Stimulated activated CD4-positive, alpha-beta T cell treated with anti-CD3 and anti-CD28 coated beads, Interleukin-2, amount 100 ng/mL, for 24 hours (primary cell): ENCODE data around the gene COX8A.
"Not testable (repeated sequence)": the region's sequence is repeated elsewhere in the genome, so short reads cannot be mapped to it uniquely, and the experiment has no call there.

Source experiments
- DNase-seq, 2 donors: peaks; one replicate each; pipeline ENCODE4 v3.0.0-alpha.2; 2020

Gene COX8A

GRCh38 chr11:63970902-63971301, 3.5 kb upstream of the COX8A start:
- DNase-seq = no peak

- DNase-seq = not testable (repeated sequence)
Measured at GRCh38 chr11:63973912-63974258, 535 bp upstream of the COX8A start.

GRCh38 chr11:63978551-63979239, 4.3 kb downstream of the COX8A start:
- DNase-seq = no peak

- DNase-seq = no peak
Measured at GRCh38 chr11:63979426-63979825, 5.0 kb downstream of the COX8A start.

GRCh38 chr11:63985812-63986155, 11.4 kb downstream of the COX8A start:
- peak; percentile 74 to 77 for DNase-seq

- DNase-seq = peak; percentile 88 to 91
Measured at GRCh38 chr11:63986156-63986931, 11.9 kb downstream of the COX8A start, which contains the start of gene OTUB1. Gene OTUB1, plus strand, starts transcription at chr11:63986438. Its CDS starts 19 bp downstream, at chr11:63986457.

GRCh38 chr11:63986932-63987513, 12.6 kb downstream of the COX8A start:
- DNase-seq = no peak

- no peak for DNase-seq
Measured at GRCh38 chr11:63991558-63991957, 17.1 kb downstream of the COX8A start.

GRCh38 chr11:63993100-63993499, 18.7 kb downstream of the COX8A start:
- no peak for DNase-seq

GRCh38 chr11:63993993-63994392, 19.6 kb downstream of the COX8A start:
- no peak for DNase-seq

GRCh38 chr11:63996512-63996911, 22.1 kb downstream of the COX8A start:
- no peak for DNase-seq

- DNase-seq = no peak
Measured at GRCh38 chr11:63997104-63997700, 22.8 kb downstream of the COX8A start.

- no peak for DNase-seq
Measured at GRCh38 chr11:63997801-63998337, 23.4 kb downstream of the COX8A start.

- no peak for DNase-seq
Measured at GRCh38 chr11:63998558-63999348, 24.3 kb downstream of the COX8A start.

- peak; percentile 68 to 75 for DNase-seq
Measured at GRCh38 chr11:63999349-64000025, 25.1 kb downstream of the COX8A start.

GRCh38 chr11:64000026-64000739, 25.8 kb downstream of the COX8A start:
- DNase-seq = peak; percentile 76 to 80

- no peak for DNase-seq
Measured at GRCh38 chr11:64000740-64001483, 26.5 kb downstream of the COX8A start.

- no peak for DNase-seq
Measured at GRCh38 chr11:64001484-64002420, 27.3 kb downstream of the COX8A start.
